HCT116 (cell line): ENCODE data around the gene POT1.

ENCODE experiments used
- EGR1 ChIP-seq: IDR thresholded peaks from 2 replicates; pipeline ENCODE4 v1.6.1; 2012; ENCODE audit warnings: low read depth
- EZH2 ChIP-seq: fragments of 200-600 bp; sonication (generic); IDR thresholded peaks from 2 replicates; pipeline ENCODE4 v1.6.1; 2017; ENCODE audit warnings: antibody characterized with exemption, mixed run types
- TF ChIP-seq, protein P1 (sequence below), 3 experiments: fragments of 200-600 bp in 1 of 3; sonication (generic) in 1 of 3; IDR thresholded peaks in 2 of 3; conservative IDR thresholded peaks in 1 of 3; 2 replicates each; pipeline ENCODE4 v1.5.1; 2012 to 2017; ENCODE audit warnings: low read depth in 2 of 3, low read length in 2 of 3, antibody characterized with exemption in 1 of 3, borderline replicate concordance in 1 of 3, control low read depth in 1 of 3, mild to moderate bottlenecking in 1 of 3, mixed read lengths in 1 of 3, mixed run types in 1 of 3, moderate library complexity in 1 of 3; ENCODE audit not compliant: insufficient read depth in 1 of 3
- TF ChIP-seq, protein P2 (sequence below): IDR thresholded peaks from 2 replicates; pipeline ENCODE4 v1.6.1; 2012

DNA sequence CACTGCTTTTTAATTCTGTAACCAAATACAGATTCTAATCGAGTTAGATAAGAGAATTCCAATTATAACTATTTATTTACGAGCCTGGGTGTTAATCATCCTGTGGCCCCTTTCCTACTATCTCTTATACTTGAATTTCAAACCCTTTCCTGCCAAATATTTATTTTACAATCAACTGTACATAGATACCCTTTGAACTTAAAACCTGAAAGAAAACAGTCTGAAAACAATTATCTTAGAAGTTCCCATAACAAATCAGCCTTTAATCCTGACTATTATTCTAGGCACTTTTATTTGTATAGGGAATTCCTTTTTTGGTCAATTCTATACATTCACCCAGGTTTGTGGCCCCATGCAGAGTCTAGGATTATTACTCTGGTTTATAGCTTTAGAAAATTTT, 153.5 kb downstream of the POT1 start:
- no peak for TF ChIP-seq EGR1
- TF ChIP-seq EZH2: no peak
- TF ChIP-seq, protein P1, sequence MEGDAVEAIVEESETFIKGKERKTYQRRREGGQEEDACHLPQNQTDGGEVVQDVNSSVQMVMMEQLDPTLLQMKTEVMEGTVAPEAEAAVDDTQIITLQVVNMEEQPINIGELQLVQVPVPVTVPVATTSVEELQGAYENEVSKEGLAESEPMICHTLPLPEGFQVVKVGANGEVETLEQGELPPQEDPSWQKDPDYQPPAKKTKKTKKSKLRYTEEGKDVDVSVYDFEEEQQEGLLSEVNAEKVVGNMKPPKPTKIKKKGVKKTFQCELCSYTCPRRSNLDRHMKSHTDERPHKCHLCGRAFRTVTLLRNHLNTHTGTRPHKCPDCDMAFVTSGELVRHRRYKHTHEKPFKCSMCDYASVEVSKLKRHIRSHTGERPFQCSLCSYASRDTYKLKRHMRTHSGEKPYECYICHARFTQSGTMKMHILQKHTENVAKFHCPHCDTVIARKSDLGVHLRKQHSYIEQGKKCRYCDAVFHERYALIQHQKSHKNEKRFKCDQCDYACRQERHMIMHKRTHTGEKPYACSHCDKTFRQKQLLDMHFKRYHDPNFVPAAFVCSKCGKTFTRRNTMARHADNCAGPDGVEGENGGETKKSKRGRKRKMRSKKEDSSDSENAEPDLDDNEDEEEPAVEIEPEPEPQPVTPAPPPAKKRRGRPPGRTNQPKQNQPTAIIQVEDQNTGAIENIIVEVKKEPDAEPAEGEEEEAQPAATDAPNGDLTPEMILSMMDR (IDR thresholded peaks at IDR 0.05 in 2 of 3, conservative IDR thresholded peaks at IDR 0.05 in 1 of 3; ENCODE audit: borderline replicate concordance in 1 of 3, insufficient read depth in 1 of 3, low read depth in 2 of 3, low read length in 2 of 3): no peak
- TF ChIP-seq, protein P2, sequence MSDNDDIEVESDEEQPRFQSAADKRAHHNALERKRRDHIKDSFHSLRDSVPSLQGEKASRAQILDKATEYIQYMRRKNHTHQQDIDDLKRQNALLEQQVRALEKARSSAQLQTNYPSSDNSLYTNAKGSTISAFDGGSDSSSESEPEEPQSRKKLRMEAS: no peak
